ENCODE data around the gene PRTG.

DNA sequence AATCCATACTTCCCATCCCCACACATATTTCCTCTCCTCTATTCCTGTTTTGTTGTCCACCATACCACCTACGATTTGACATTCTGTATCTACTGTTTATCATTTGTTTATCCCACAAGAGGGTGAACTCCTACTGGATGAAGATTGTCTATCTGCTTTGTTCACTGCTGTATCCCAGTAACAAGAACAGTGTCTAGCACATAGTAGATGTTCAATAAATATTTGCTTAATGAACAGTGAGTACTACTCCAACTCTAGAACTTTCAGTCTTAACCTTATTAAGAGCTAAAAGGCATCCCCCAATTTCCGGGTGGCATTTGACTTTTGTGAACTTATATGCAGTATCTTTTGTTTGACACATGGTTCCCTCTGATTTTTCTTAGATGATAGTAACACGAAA lies 156.1 kb downstream of the PRTG start:
- TF ChIP-seq JUND (IDR thresholded peaks at IDR 0.05) = no peak
- no peak for TF ChIP-seq RAD21 (IDR thresholded peaks at IDR 0.05)
- TF ChIP-seq, protein P1, sequence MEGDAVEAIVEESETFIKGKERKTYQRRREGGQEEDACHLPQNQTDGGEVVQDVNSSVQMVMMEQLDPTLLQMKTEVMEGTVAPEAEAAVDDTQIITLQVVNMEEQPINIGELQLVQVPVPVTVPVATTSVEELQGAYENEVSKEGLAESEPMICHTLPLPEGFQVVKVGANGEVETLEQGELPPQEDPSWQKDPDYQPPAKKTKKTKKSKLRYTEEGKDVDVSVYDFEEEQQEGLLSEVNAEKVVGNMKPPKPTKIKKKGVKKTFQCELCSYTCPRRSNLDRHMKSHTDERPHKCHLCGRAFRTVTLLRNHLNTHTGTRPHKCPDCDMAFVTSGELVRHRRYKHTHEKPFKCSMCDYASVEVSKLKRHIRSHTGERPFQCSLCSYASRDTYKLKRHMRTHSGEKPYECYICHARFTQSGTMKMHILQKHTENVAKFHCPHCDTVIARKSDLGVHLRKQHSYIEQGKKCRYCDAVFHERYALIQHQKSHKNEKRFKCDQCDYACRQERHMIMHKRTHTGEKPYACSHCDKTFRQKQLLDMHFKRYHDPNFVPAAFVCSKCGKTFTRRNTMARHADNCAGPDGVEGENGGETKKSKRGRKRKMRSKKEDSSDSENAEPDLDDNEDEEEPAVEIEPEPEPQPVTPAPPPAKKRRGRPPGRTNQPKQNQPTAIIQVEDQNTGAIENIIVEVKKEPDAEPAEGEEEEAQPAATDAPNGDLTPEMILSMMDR (IDR thresholded peaks at IDR 0.05; ENCODE audit: low read depth, low read length, missing input control) = no peak
- no peak for TF ChIP-seq YY1 (IDR thresholded peaks at IDR 0.05)
- TF ChIP-seq, protein P2, sequence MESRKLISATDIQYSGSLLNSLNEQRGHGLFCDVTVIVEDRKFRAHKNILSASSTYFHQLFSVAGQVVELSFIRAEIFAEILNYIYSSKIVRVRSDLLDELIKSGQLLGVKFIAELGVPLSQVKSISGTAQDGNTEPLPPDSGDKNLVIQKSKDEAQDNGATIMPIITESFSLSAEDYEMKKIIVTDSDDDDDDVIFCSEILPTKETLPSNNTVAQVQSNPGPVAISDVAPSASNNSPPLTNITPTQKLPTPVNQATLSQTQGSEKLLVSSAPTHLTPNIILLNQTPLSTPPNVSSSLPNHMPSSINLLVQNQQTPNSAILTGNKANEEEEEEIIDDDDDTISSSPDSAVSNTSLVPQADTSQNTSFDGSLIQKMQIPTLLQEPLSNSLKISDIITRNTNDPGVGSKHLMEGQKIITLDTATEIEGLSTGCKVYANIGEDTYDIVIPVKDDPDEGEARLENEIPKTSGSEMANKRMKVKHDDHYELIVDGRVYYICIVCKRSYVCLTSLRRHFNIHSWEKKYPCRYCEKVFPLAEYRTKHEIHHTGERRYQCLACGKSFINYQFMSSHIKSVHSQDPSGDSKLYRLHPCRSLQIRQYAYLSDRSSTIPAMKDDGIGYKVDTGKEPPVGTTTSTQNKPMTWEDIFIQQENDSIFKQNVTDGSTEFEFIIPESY (IDR thresholded peaks at IDR 0.05) = no peak
- no peak for TF ChIP-seq TAF1 (conservative IDR thresholded peaks at IDR 0.05)
